Skin of body (tissue), 2 donors: ENCODE measurements around the gene ANO1. TPM values are rescaled to one million over a fixed set of nuclear protein-coding genes. Genes with fewer than 3 reads are reported as not detected.

Experiments used
- DNase-seq: peaks from one replicate; lab custom pipeline; 2025; lab: John Stamatoyannopoulos, UW
- total RNA-seq: library from RNA; depleted of rRNA; stranded (reverse); fragments of >200 nt; gene quantifications from one replicate; pipeline ENCODE4 v1.2.3, GENCODE V29; 2014

Gene ANO1
- total RNA-seq, 1 donor from 2014 or later, result 6.8 TPM

DNA sequence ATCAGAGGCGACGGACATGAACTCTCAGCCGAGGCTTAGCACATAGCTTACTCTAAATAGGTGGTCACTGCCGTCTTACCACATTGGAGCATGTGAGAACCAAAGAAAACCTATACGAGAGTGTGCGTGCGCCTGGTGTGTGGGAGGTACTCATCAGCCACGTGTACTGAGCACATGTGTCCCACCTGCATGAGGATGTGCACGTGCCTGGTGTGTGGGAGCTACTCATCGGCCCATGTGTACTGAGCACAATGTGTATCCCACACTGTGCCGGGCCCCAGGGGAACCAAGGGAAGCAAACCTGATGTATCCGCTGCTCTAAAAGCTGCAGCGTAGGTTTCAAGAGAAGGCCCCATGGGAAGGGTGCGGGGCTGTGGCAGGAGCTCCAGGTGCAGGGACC is 56.4 kb downstream of the ANO1 start:
- DNase-seq, result no peak

GRCh38 chr11:70135142-70135541 is 57.0 kb downstream of the ANO1 start:
- no peak for DNase-seq

GRCh38 chr11:70135625-70136059 is 57.5 kb downstream of the ANO1 start:
- DNase-seq, result no peak

GRCh38 chr11:70137383-70137782 is 59.3 kb downstream of the ANO1 start:
- DNase-seq, result no peak

GRCh38 chr11:70138403-70138802 is 60.3 kb downstream of the ANO1 start:
- DNase-seq, result no peak

GRCh38 chr11:70139785-70140410 is 61.8 kb downstream of the ANO1 start:
- DNase-seq, result no peak

GRCh38 chr11:70140711-70141485 is 62.8 kb downstream of the ANO1 start:
- no peak for DNase-seq

GRCh38 chr11:70141486-70142220 is 63.5 kb downstream of the ANO1 start:
- no peak for DNase-seq

GRCh38 chr11:70142221-70142875 is 64.2 kb downstream of the ANO1 start:
- DNase-seq, result no peak

DNA sequence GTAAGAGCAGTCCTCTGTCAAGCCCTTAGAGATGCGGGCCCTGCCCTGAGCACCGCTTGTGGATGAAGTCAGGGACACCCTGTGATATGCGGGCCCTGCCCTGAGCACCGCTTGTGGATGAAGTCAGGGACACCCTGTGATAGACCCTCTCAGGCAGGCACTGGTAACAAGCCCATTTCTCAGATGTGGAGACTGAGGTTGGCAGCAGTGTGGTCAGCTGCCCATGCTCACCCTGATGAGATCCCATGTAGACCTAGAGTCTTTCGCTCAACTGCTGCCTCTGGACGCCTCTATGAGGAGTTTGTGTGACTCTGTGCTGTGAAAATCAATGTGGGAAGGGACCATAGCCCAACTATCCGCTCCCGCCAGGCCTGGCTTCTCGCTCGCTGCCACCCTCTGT is 66.1 kb downstream of the ANO1 start:
- no peak for DNase-seq

DNA sequence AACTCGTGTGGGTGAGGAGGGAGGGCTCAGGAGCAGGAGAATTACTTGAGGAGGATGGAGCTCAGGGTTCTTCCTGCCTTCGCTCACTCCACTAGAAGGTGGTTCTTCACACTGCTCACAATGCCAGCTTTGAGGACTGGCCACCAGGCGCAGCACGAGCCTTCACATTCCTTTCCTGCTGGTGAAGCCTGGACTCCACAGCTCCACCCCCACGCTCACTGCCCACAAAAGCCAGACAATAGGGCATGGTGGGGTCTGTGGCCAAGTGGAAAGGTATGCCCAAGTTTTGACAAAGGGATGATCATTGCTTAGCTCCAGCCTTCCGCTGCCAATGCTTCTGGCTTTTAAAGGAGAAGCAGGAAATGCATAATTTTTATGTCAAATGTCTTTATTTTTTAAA is 67.0 kb downstream of the ANO1 start:
- no peak for DNase-seq

DNA sequence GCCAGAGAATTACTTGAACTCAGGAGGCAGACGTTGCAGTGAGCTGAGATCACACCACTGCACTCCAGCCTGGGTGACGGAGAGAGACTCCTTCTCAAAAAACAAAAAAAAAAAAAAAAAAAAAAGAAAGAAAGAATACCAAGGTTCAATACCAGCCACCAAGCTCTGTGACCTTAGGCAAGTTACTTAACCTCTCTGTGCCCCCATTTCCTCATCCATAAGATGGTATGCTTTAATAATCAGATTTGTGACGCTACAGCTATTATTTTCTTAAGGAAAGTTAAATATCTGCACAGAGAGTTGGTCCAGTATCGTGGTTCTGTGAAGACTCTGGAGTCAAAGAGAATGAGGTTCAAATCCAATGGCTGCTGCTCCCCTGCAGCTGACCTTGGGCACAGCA is 67.7 kb downstream of the ANO1 start:
- no peak for DNase-seq

- DNase-seq, result no peak
These were observed 68.2 kb downstream of the ANO1 start for GRCh38 chr11:70146299-70146698.

- no peak for DNase-seq
These were observed 68.9 kb downstream of the ANO1 start for GRCh38 chr11:70146895-70147520.

DNA sequence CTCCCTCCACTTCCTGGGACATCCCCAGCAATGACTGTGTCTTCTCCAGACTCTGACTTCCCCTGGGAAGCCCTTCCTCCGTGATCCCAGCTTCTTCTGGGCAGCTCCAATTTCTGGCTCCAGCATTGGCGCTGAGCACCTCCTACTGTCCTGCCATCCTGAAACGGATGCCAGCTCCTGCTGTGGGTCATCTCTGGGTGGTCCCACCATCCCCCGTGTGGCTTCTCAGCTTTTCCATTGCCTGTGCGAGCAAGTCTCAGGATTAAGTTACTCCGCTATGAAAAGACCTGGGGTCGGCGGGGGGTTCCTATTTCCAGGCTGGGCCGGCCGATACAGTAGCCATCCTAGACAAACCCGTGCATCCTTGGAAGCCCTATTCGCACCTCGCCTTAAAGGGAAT is 69.6 kb downstream of the ANO1 start:
- DNase-seq, result no peak

GRCh38 chr11:70151671-70152070 is 73.6 kb downstream of the ANO1 start:
- DNase-seq, result no peak

GRCh38 chr11:70153133-70153727 is 75.1 kb downstream of the ANO1 start:
- no peak for DNase-seq

DNA sequence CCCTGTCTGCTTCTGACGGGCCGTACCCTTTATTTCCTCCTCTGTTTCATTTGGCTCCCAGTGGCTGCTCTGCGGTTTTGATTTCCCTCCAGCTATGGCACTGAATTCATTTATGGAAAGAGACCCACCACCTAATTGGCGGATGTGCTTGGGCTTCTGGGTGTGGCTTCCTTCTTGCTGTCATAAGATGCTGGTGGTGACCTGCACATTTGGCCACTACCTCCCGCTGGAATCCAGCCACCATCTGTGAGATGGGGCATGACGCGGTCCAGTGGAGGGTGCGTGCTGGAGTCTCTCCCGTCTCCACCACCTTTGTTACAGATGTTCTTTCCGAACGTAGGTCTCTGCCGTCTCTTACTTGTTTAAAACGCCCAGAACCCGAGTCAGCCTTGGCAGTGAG is 77.3 kb downstream of the ANO1 start:
- no peak for DNase-seq

GRCh38 chr11:70156291-70157037 is 78.3 kb downstream of the ANO1 start:
- DNase-seq, result no peak

DNA sequence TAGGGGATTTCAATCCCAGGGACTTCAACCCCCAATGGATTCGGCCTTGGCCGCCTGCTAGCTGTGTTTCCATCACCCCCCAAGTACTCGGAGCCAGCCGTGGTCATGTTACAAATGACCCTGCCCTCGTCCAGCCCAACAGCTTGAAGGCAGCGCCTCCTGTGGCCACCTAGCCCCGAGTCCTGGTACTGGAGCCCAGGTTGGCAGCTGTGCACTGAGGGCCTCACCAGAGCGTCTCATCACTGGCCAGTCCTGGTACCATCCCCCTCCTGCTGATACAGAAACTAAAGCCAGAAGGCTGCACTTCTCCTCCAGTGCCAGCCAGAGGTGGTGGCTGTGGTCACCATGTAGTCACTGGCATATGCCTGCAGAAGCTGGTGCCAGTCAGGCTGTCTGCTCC is 80.1 kb downstream of the ANO1 start:
- no peak for DNase-seq
